CD4-positive, alpha-beta T cell (primary cell): Measurements from ENCODE around the gene TLE2. TPM values are rescaled to one million over a fixed set of nuclear protein-coding genes. Genes with fewer than 3 reads are reported as not detected.
A peak's percentile ranks its signal among the peaks of the same experiment; 100 is the strongest.

Experiments used
- ATAC-seq: fragments of 200-7000 bp; cut with Tn5 transposase; one replicate; pipeline ENCODE4 v1.10.0; 2022; ENCODE audit warnings: mild to moderate bottlenecking; ENCODE audit not compliant: poor library complexity
- CTCF ChIA-PET: fragments of 350-600 bp; sonication (Branson Sonifier 250); formaldehyde crosslinking; loops from one replicate; lab custom pipeline; 2021; ENCODE audit warnings: antibody characterized with exemption, inconsistent platforms; lab: Charles Lee
- POLR2A ChIA-PET: fragments of 350-600 bp; sonication (Branson Sonifier 250); formaldehyde crosslinking; loops from one replicate; lab custom pipeline; 2021; ENCODE audit warnings: antibody characterized with exemption, inconsistent platforms; lab: Charles Lee
- DNase-seq, 14 experiments: peaks; one replicate each; pipeline ENCODE4 v3.0.0-alpha.2; 2013 to 2020; ENCODE audit warnings: mixed read lengths in 2 of 14
- H3K27ac ChIP-seq, 2 donors: one replicate each; pipeline versions ENCODE4 v1.5.1 to v1.7.0; 2013; ENCODE audit warnings: low read length in 2 of 2, low read depth in 1 of 2, mild to moderate bottlenecking in 1 of 2
- H3K27me3 ChIP-seq, 2 experiments: 1 replicate in 1 of 2; 2 replicates in 1 of 2; pipeline versions ENCODE4 v1.6.1 to v1.7.0; 2013; ENCODE audit warnings: low read length in 2 of 2, control low read depth in 1 of 2, mild to moderate bottlenecking in 1 of 2, moderate library complexity in 1 of 2; ENCODE audit not compliant: insufficient read depth in 2 of 2, control insufficient read depth in 1 of 2
- H3K36me3 ChIP-seq: one replicate; pipeline ENCODE4 v1.6.1; 2013; ENCODE audit warnings: low read length, control low read depth; ENCODE audit not compliant: insufficient read depth
- H3K4me1 ChIP-seq: one replicate; pipeline ENCODE4 v1.6.1; 2013; ENCODE audit warnings: low read length, control low read depth; ENCODE audit not compliant: insufficient read depth
- H3K4me3 ChIP-seq: one replicate; pipeline ENCODE4 v1.5.1; 2013; ENCODE audit warnings: mild to moderate bottlenecking, low read length, moderate library complexity
- H3K9me3 ChIP-seq, 2 experiments: 1 replicate in 1 of 2; 2 replicates in 1 of 2; pipeline versions ENCODE4 v1.6.1 to v1.7.0; 2013; ENCODE audit warnings: low read length in 2 of 2, mild to moderate bottlenecking in 2 of 2, control low read depth in 1 of 2, moderate library complexity in 1 of 2; ENCODE audit not compliant: control insufficient read depth in 1 of 2, insufficient read depth in 1 of 2
- H3K27ac Mint-ChIP-seq: one replicate; pipeline ENCODE4 v1.8.0; 2020; ENCODE audit warnings: mixed read lengths
- H3K27me3 Mint-ChIP-seq: one replicate; pipeline ENCODE4 v1.8.0; 2021; ENCODE audit warnings: mixed read lengths
- H3K36me3 Mint-ChIP-seq: one replicate; pipeline ENCODE4 v1.8.0; 2021; ENCODE audit warnings: low read depth, mixed read lengths
- H3K4me1 Mint-ChIP-seq: one replicate; pipeline ENCODE4 v1.8.0; 2021; ENCODE audit warnings: low read depth, mixed read lengths
- H3K4me3 Mint-ChIP-seq: one replicate; pipeline ENCODE4 v1.8.0; 2020; ENCODE audit warnings: mild to moderate bottlenecking, mixed read lengths
- H3K9me3 Mint-ChIP-seq: one replicate; pipeline ENCODE4 v1.8.0; 2020; ENCODE audit warnings: mixed read lengths
- CTCF ChIP-seq: fragments of 200-600 bp; IDR thresholded peaks from one replicate; pipeline ENCODE4 v1.8.0; 2022; ENCODE audit warnings: antibody characterized with exemption, mild to moderate bottlenecking
- intact Hi-C, 2 experiments: fragments of 100-400 bp; cut with DNase I in 1 of 2; cut with micrococcal nuclease in 1 of 2; formaldehyde crosslinking; loops; one replicate each; pipeline versions ENCODE4 v1.15.1 to v1.9.0; 2023 to 2025; cut with DNase I, micrococcal nuclease
- total RNA-seq, 174 experiments: library from RNA in 2 of 174; stranded (reverse) in 2 of 174; gene quantifications; one replicate each; pipeline ENCODE4 v1.2.3 and lab custom pipeline; 2021 to 2026

TLE2 gene
- total RNA-seq, 2 experiments from 2014 or later, result 23.9 to 25.0 TPM

GRCh38 chr19:2949939-2950285 is 79.2 kb downstream of the TLE2 start:
- no peaks in the 10 kb centered on the region for H3K9me3 Mint-ChIP-seq
- CTCF ChIA-PET, result interaction anchor here (0.8 to 2.6 kb wide), 13 partner anchors 8 to 221 kb away, joined by 3 to 26 read pairs (median 5); partner anchors contain the start of gene ZNF555
- H3K4me1 ChIP-seq, result peaks cover 22% of the 10 kb centered on the region
- no peaks in the 10 kb centered on the region for H3K9me3 ChIP-seq
- DNase-seq (no peak), ATAC-seq (no peak)
- peaks cover 28% of the 10 kb centered on the region for H3K4me1 Mint-ChIP-seq
- peak overlapping the region; percentile 96 for H3K27ac Mint-ChIP-seq
- no peaks in the 10 kb centered on the region for H3K36me3 ChIP-seq
- H3K36me3 Mint-ChIP-seq, result peaks cover 10% of the 10 kb centered on the region
- peak overlapping the region; percentile 97 to 98 for H3K27ac ChIP-seq
- TF ChIP-seq CTCF, result no peak
- peak overlapping the region; percentile 82 for H3K4me3 ChIP-seq
- no peaks in the 10 kb centered on the region for H3K27me3 ChIP-seq
- intact Hi-C loops, result loop anchor here (1.0 to 10.0 kb wide), 7 partner anchors 49 to 485 kb away; partner anchors contain the start of genes NCLN (in 2 of the 2), SLC39A3 (in 1 of the 2), TLE5 (in 1 of the 2) and ZNF57 (in 1 of the 2)
- POLR2A ChIA-PET, result interaction anchor here (0.6 to 2.3 kb wide), 27 partner anchors 12 to 813 kb away, joined by 3 to 25 read pairs (median 4); partner anchors contain the start of genes AP3D1, MRPL54, NCLN and S1PR4
- peak overlapping the region; percentile 95 for H3K4me3 Mint-ChIP-seq
- H3K27me3 Mint-ChIP-seq, result no peaks in the 10 kb centered on the region

Other genes with a start within 250 kb of the TLE2 start
- gene SGTA, start 246.0 kb downstream of the TLE2 start, total RNA-seq, result 10 to 100 TPM; 28.3 to 29.7 TPM
- 10 to 100 TPM; 26.6 to 27.3 TPM for gene THOP1, start 243.8 kb downstream of the TLE2 start, total RNA-seq
- 1 to 10 TPM; 3.5 to 3.6 TPM for gene ZNF554, start 209.4 kb downstream of the TLE2 start, total RNA-seq
- gene ZNF555, start 187.8 kb downstream of the TLE2 start, total RNA-seq, result 1 to 10 TPM; 2.3 to 2.4 TPM
- gene ZNF556, start 161.9 kb downstream of the TLE2 start, total RNA-seq, result not detected
- under 1 TPM; 0.47 to 0.82 TPM for gene ZNF57, start 128.4 kb downstream of the TLE2 start, total RNA-seq
- gene ZNF77, start 84.3 kb downstream of the TLE2 start, total RNA-seq, result 1 to 10 TPM; 2.0 to 2.4 TPM
- gene TLE6, start 51.7 kb downstream of the TLE2 start, total RNA-seq, result not detected
- gene TLE5, start 33.2 kb upstream of the TLE2 start, total RNA-seq, result 100 to 1,000 TPM; 722 to 793 TPM
- gene GNA11, start 65.1 kb upstream of the TLE2 start, total RNA-seq, result 1 to 10 TPM; 2.6 to 3.4 TPM
- 10 to 100 TPM; 12.1 to 14.9 TPM for gene GNA15, start 106.8 kb upstream of the TLE2 start, total RNA-seq
- 10 to 100 TPM; 70.2 to 73.7 TPM for gene S1PR4, start 149.5 kb upstream of the TLE2 start, total RNA-seq
- 10 to 100 TPM; 49.6 to 51.9 TPM for gene NCLN, start 156.7 kb upstream of the TLE2 start, total RNA-seq
- under 1 TPM; 0.36 TPM for gene CELF5, start 195.4 kb upstream of the TLE2 start, total RNA-seq